ENCODE results near the gene NEAT1.

NEAT1 gene

DNA sequence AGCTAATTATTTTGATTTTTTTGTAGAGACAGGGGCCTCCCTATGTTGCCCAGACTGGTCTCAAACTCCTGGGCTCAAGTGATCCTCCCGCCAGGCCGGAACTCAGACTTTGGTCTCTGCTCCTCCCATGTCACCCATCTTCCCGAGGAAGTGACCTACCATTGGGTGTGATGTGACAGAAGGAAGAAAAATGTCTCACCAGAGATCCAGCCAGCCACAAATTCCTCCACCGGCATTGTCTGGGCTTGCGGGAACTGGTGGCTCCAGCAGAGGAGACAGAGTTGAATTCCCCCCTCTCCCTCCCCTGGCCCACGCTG lies 40.9 kb upstream of the NEAT1 start:
- Histone ChIP-seq H3K4me1 (ENCODE audit: control insufficient read depth, insufficient read depth, low read length) (peaks cover 42% of the 10 kb centered on the region), H3K4me3 (ENCODE audit: low read length) (peak overlapping the region; percentile 79), H3K9me3 (ENCODE audit: control insufficient read depth, low read length) (no peaks in the 10 kb centered on the region), H3K27me3 (replicated peaks; ENCODE audit: control insufficient read depth, insufficient read depth, low read length) (no peaks in the 10 kb centered on the region), H3K36me3 (ENCODE audit: control insufficient read depth, insufficient read depth, low read length, severe bottlenecking) (no peaks in the 10 kb centered on the region), H3K9ac (ENCODE audit: low read length) (peak overlapping the region; percentile 94)
- DNase-seq (ENCODE audit: low read depth): no peak

DNA sequence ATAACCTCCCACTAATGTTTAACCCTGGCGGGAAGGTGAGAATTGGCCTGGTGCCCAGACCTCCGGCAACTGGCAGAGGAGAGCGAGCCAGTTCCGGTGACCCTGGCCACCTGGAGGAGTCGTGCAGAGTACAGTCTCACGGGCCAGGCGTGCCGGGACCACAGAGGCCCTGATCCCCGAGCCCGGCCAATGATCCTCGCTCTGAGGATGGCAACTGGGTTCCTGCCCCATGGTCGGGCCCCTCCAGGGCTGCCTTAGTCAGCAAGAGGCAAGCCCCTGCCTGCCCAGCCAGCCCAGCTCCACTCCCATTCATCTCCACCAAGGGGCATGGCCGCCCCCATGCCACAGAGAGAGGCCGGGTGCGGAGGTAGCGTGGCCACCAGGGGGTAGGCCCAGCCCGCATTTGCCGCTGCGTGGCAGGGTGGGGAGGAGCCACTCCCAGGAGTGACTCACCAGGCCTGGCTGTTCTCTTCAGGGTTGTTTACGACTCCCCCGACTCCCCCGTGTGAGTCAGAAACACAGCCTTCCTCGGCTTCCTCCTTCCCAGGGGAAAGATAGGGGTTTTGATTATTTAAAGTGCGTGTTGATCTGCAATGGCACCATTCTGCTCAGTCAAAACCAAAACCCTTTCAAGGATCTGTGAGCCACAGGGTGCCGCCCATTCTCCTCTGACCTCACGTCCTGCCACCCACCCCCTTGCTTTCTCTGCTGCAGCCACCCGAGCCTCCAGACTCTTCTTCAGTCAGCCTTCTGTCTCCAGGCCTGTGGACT lies 40.4 kb upstream of the NEAT1 start, which contains the start of gene SLC25A45:
TSS of gene SLC25A45 (minus strand) at position 614 of the 771 bp plus-strand sequence. CDS start 695 bp downstream, outside the sequence.
- H3K9me3 ChIP-seq (ENCODE audit: control insufficient read depth, low read length): no peaks in the 10 kb centered on the region
- peak within 1 kb of the TSS; percentile 94 for H3K9ac ChIP-seq (ENCODE audit: low read length)
- peak within 1 kb of the TSS; percentile 79 for H3K4me3 ChIP-seq (ENCODE audit: low read length)
- H3K36me3 ChIP-seq (ENCODE audit: control insufficient read depth, insufficient read depth, low read length, severe bottlenecking): no peaks in the 10 kb centered on the region
- H3K4me1 ChIP-seq (ENCODE audit: control insufficient read depth, insufficient read depth, low read length): peaks cover 42% of the 10 kb centered on the region
- no peaks in the 10 kb centered on the region for H3K27me3 ChIP-seq (replicated peaks; ENCODE audit: control insufficient read depth, insufficient read depth, low read length)
- peak; percentile 98 for DNase-seq (ENCODE audit: low read depth)

DNA sequence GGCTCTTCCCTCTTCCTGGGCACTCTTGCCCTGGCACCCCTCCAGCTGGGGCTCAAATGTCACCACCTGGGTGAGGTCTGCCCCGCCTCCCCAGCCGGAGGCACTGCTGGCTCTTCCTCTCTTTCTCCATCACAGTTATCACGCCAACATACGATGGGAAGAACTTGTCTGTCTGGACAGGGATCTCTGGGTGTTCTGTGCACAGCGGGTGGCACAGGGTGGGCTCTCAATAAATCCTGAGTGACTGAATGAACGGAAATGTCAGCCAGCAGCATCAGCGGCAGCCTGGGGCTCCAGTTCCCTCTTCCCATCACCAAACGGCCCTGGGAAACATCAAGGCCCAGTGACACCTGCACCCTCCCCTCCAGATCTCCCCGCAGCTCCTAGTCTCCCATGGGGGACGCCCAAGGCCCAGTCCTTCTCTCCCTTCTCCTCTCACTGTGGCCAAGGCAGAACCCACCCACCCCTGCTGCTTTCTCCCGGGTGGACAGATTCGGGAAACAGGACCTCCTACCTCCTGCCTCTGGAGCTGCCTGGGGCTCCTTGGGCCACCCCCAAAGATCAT lies 39.7 kb upstream of the NEAT1 start:
- peak overlapping the region; percentile 79 for H3K4me3 ChIP-seq (ENCODE audit: low read length)
- H3K9ac ChIP-seq (ENCODE audit: low read length): peak overlapping the region; percentile 94
- no peaks in the 10 kb centered on the region for H3K36me3 ChIP-seq (ENCODE audit: control insufficient read depth, insufficient read depth, low read length, severe bottlenecking)
- no peaks in the 10 kb centered on the region for H3K9me3 ChIP-seq (ENCODE audit: control insufficient read depth, low read length)
- no peak for DNase-seq (ENCODE audit: low read depth)
- H3K27me3 ChIP-seq (replicated peaks; ENCODE audit: control insufficient read depth, insufficient read depth, low read length): no peaks in the 10 kb centered on the region
- H3K4me1 ChIP-seq (ENCODE audit: control insufficient read depth, insufficient read depth, low read length): peaks cover 45% of the 10 kb centered on the region

DNA sequence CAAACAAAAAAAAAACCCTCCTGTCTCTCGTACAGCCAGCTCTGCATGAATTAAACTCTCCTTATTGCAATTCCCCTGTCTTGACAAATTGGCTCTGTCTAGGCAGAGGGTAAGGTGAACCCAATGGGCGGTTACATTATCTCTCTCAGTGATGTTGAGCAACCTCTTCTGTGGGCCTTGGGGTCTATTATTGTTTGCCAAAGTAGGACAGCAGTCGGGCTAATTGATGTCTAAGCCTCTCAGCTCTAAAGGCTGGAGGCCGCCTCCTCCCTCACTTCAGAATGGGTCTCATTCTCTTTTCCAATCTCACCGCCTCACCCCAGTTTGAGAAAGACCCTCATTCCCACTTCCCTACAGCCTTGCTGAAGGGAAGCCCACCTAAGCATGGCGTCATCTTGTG lies 38.8 kb upstream of the NEAT1 start:
- H3K9ac ChIP-seq (ENCODE audit: low read length): peak overlapping the region; percentile 83
- peak; percentile 15 for DNase-seq (ENCODE audit: low read depth)
- no peaks in the 10 kb centered on the region for H3K27me3 ChIP-seq (replicated peaks; ENCODE audit: control insufficient read depth, insufficient read depth, low read length)
- H3K36me3 ChIP-seq (ENCODE audit: control insufficient read depth, insufficient read depth, low read length, severe bottlenecking): peaks cover 6% of the 10 kb centered on the region
- H3K9me3 ChIP-seq (ENCODE audit: control insufficient read depth, low read length): no peaks in the 10 kb centered on the region
- H3K4me1 ChIP-seq (ENCODE audit: control insufficient read depth, insufficient read depth, low read length): peaks cover 54% of the 10 kb centered on the region
- H3K4me3 ChIP-seq (ENCODE audit: low read length): peak overlapping the region; percentile 56

DNA sequence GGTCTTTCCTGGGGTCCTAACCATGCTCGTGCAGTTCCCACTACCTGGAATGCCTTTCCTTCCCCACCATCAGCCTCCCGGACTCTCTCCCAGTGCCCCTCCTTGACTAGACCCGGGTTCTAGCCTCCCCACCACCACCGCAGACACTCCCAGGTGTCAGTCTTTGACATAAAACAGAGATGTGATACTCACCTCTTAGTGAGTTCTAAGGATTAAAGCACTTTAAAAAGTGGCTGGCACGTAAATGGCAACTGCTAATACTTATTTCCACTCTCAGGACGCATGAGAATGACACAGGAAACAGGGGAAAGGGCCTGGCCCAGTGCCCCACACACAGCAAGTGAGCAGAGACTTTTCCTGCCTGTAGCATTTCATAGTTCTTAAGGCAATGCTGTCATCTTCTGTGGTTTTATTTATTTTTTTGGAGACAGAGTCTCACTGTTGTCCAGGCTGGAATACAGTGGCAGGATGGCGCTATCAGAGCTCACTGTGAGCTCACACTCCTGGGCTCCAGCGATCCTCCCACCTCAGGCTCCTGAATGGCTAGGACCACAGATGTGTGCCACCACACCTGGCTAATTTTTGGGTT lies 38.2 kb upstream of the NEAT1 start:
- no peaks in the 10 kb centered on the region for H3K9me3 ChIP-seq (ENCODE audit: control insufficient read depth, low read length)
- H3K36me3 ChIP-seq (ENCODE audit: control insufficient read depth, insufficient read depth, low read length, severe bottlenecking): peaks cover 6% of the 10 kb centered on the region
- H3K4me3 ChIP-seq (ENCODE audit: low read length): peak overlapping the region; percentile 56
- H3K4me1 ChIP-seq (ENCODE audit: control insufficient read depth, insufficient read depth, low read length): peaks cover 60% of the 10 kb centered on the region
- no peaks in the 10 kb centered on the region for H3K27me3 ChIP-seq (replicated peaks; ENCODE audit: control insufficient read depth, insufficient read depth, low read length)
- H3K9ac ChIP-seq (ENCODE audit: low read length): peak overlapping the region; percentile 83
- peak; percentile 20 for DNase-seq (ENCODE audit: low read depth)

DNA sequence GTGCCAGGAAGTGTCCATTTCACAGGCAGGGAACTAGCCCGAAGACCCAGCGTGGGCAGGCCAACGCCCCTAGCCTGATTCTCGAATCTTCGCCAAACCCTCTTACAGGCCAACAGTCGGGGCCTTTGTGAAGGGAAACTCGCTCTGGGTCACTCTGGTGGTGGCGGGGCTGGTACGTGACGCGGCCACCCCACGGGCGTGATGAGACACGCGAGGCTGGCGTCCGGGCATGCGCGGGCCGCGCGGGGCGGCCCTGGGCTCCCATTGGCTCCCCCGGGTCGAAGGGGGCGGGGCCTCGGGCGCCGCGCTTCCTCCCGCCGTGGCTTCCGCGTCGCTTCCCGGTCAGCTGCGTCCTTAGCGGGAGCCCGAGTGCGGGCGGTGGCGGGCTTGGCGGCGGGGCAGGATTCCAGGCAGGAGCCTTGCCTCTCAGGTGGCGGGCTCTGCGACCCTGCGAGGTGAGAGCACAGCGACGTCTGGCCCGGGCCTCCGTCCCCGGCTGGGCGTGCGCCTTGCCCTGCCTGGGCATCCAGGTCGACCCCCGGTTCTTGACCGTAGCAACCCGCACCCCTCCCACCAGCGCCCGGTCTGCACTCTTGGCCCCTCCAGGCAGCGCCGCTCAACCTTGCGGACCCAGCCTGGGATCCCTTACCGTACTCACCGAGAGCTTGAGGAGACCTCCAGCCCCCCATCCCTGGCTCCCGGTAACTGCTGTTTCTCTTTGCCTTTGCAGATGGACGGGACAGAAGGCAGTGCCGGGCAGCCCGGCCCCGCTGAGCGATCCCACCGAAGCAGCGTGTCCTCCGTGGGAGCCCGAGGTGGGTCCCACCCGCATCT lies 36.1 kb upstream of the NEAT1 start, which contains the start of gene FRMD8:
TSS of gene FRMD8 (plus strand) at position 331 of the 834 bp plus-strand sequence. CDS start at position 731, 400 bp downstream.
- no peaks in the 10 kb centered on the region for H3K27me3 ChIP-seq (replicated peaks; ENCODE audit: control insufficient read depth, insufficient read depth, low read length)

DNA sequence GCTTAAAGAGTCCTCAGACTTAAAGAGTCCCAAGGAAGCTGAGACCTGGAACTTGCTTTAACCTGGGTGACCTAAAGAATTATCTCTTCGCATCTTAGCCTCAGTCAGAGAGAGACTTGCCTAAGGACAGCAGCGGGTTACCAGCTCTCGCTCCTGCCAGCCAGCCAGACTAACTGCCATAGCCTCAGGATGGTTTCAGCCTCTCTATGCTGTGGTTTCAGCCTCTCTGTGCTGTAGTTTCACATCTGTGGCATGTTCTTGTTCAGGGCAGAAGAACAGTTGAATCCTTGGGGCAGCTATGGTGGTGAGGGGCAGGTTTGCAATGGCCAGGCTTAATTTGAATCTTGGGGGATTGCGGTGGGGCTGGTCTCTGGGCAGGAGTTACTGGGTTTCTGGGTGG lies 33.9 kb upstream of the NEAT1 start:
- peaks cover 27% of the 10 kb centered on the region for H3K36me3 ChIP-seq (ENCODE audit: control insufficient read depth, insufficient read depth, low read length, severe bottlenecking)

More for the DNA sequence above, 36.1 kb upstream of the NEAT1 start, which contains the start of gene FRMD8:
- no peaks in the 10 kb centered on the region for H3K9me3 ChIP-seq (ENCODE audit: control insufficient read depth, low read length)
- H3K36me3 ChIP-seq (ENCODE audit: control insufficient read depth, insufficient read depth, low read length, severe bottlenecking): peaks cover 6% of the 10 kb centered on the region
- peak within 1 kb of the TSS; percentile 90 for H3K4me3 ChIP-seq (ENCODE audit: low read length)
- H3K4me1 ChIP-seq (ENCODE audit: control insufficient read depth, insufficient read depth, low read length): peaks cover 74% of the 10 kb centered on the region
- peak; percentile 97 for DNase-seq (ENCODE audit: low read depth)
- peak within 1 kb of the TSS; percentile 98 for H3K9ac ChIP-seq (ENCODE audit: low read length)

DNA sequence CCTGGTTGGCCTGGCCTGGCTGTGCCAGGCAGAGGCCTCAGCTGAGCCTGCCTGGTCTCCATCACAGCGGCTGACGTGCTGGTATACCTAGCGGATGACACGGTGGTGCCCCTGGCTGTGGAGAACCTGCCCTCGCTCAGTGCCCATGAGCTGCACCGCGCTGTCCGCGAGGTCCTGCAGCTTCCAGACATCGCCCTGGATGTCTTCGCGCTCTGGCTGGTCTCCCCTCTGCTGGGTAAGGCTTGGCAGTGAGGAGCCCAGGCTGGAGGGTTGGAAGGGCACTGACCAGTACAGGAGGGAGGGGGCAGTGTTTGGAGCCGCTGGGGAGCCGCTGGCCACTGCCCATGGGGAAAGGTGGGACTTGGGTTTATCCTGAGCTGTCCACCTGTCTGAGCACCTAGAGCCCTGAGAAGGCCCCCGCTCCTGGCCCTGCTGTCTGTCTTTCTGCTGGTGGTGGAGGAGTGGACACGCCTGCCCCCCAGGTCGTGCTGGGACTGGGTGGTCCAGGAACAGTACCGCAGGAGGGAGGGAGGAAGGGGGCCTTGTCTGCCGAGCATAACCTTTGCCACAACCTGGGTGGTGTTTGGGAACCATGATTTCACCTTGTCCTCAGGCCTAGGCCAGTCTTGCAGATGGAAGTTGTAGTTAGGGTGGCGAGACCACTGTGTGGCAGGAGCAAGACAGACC lies 33.2 kb upstream of the NEAT1 start:
- Histone ChIP-seq H3K27me3 (replicated peaks; ENCODE audit: control insufficient read depth, insufficient read depth, low read length) (no peaks in the 10 kb centered on the region), H3K9ac (ENCODE audit: low read length) (peak overlapping the region; percentile 98), H3K9me3 (ENCODE audit: control insufficient read depth, low read length) (no peaks in the 10 kb centered on the region), H3K4me3 (ENCODE audit: low read length) (peak overlapping the region; percentile 90), H3K4me1 (ENCODE audit: control insufficient read depth, insufficient read depth, low read length) (peaks cover 57% of the 10 kb centered on the region), H3K36me3 (ENCODE audit: control insufficient read depth, insufficient read depth, low read length, severe bottlenecking) (peaks cover 34% of the 10 kb centered on the region)
- DNase-seq (ENCODE audit: low read depth): no peak

More for the DNA sequence above, 33.9 kb upstream of the NEAT1 start:
- peak; percentile 17 for DNase-seq (ENCODE audit: low read depth)
- peaks cover 64% of the 10 kb centered on the region for H3K4me1 ChIP-seq (ENCODE audit: control insufficient read depth, insufficient read depth, low read length)
- no peaks in the 10 kb centered on the region for H3K9me3 ChIP-seq (ENCODE audit: control insufficient read depth, low read length)
- H3K9ac ChIP-seq (ENCODE audit: low read length): peak overlapping the region; percentile 98
- no peaks in the 10 kb centered on the region for H3K27me3 ChIP-seq (replicated peaks; ENCODE audit: control insufficient read depth, insufficient read depth, low read length)
- H3K4me3 ChIP-seq (ENCODE audit: low read length): peak overlapping the region; percentile 90

DNA sequence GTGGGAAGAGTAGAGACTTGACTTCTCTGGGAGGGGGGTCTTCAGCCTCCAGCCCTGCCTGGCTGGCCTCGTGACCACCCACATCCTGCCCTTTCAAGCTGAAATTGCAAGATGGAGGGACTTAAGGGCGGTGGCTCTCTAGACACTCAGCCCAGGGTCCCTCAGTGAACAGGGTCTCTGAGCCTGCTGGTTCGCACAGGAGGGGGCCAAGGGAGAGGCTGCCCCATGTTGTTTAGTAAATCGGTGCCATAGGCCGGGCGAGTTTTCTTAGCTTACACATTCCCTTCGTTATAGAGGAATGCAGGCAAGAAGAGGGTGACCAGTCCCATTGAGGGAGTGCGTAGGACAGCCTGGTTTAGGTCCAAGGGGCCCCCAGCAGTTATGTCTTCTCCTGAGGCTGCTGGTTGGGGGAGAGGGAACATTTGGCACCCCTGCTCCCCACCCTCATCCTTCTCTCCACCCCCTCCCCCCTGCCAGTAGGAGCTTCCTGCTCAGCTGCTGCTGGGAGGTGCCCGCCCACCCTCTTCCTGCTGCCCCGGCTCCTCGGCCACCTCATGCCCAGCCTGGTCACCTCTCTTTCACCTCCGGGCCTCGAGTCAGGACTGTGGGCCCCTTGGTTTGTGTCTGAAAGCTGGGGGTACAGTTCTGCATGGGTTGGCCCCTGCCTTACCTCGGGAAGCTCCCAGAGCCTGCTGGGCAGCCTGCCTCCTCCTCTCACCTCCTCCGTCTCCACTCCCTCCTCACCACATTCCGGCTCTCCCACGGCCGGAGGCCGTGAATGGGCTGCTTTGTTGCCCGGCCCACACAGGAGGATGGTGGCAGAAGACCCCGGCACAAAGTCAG lies 32.3 kb upstream of the NEAT1 start:
- DNase-seq (ENCODE audit: low read depth): peak; percentile 31
- H3K9ac ChIP-seq (ENCODE audit: low read length): peak overlapping the region; percentile 98
- peaks cover 48% of the 10 kb centered on the region for H3K4me1 ChIP-seq (ENCODE audit: control insufficient read depth, insufficient read depth, low read length)
- H3K36me3 ChIP-seq (ENCODE audit: control insufficient read depth, insufficient read depth, low read length, severe bottlenecking): peaks cover 41% of the 10 kb centered on the region
- H3K4me3 ChIP-seq (ENCODE audit: low read length): peak overlapping the region; percentile 90
- H3K27me3 ChIP-seq (replicated peaks; ENCODE audit: control insufficient read depth, insufficient read depth, low read length): no peaks in the 10 kb centered on the region
- H3K9me3 ChIP-seq (ENCODE audit: control insufficient read depth, low read length): no peaks in the 10 kb centered on the region

DNA sequence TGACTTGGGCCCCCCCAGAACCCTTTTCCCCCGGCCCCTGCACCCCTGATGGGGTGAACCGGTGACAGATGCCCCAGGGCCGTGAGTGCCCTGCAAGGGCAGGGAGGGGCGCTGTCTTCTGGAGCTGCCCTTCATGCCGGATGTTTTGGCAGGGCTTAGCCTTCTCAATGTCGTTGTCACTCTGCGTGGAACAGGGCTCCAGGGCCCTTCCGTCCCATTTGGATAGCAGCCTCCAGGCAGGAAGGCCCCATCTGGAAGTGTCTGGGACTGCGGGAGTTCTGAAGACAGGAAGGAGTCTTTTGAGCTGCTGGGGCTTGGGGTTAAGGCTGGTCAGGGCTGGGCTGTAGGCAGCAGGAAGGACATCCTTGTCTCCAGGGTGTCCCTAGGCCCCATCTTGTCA lies 31.6 kb upstream of the NEAT1 start:
- peak overlapping the region; percentile 90 for H3K4me3 ChIP-seq (ENCODE audit: low read length)
- H3K4me1 ChIP-seq (ENCODE audit: control insufficient read depth, insufficient read depth, low read length): peaks cover 44% of the 10 kb centered on the region
- no peaks in the 10 kb centered on the region for H3K9me3 ChIP-seq (ENCODE audit: control insufficient read depth, low read length)
- DNase-seq (ENCODE audit: low read depth): peak; percentile 24
- peak overlapping the region; percentile 98 for H3K9ac ChIP-seq (ENCODE audit: low read length)
- H3K36me3 ChIP-seq (ENCODE audit: control insufficient read depth, insufficient read depth, low read length, severe bottlenecking): peaks cover 48% of the 10 kb centered on the region
- no peaks in the 10 kb centered on the region for H3K27me3 ChIP-seq (replicated peaks; ENCODE audit: control insufficient read depth, insufficient read depth, low read length)
